DOHH2 (cell line): ENCODE measurements around the gene ZNF764.

ENCODE experiments used
- CTCF ChIP-seq: fragments of 200-600 bp; sonication (generic); IDR thresholded peaks from one replicate; pipeline ENCODE4 v1.5.1; 2014; ENCODE audit warnings: antibody characterized with exemption, mild to moderate bottlenecking, low read depth, low read length; ENCODE audit not compliant: poor library complexity, severe bottlenecking
- EZH2phosphoT487 ChIP-seq: fragments of 200-600 bp; sonication (generic); IDR thresholded peaks from 2 replicates; pipeline ENCODE4 v1.6.1; 2017; ENCODE audit warnings: borderline replicate concordance, mild to moderate bottlenecking, antibody characterized with exemption, low read length, moderate library complexity, mixed read lengths

- TF ChIP-seq CTCF (no peak), EZH2phosphoT487 (no peak)
Observed at GRCh38 chr16:30523768-30524574, 34.2 kb downstream of the ZNF764 start.
